T-helper 1 cell treated with Interleukin-12 subunit alpha and Interleukin-12 subunit beta and Interleukin-4 antibody, amounts not matched to agents 30 ng/mL and 1 ng/mL, for 36 hours (primary cell): ENCODE results near the gene STUM. TPM values are rescaled to one million over a fixed set of nuclear protein-coding genes. Genes with fewer than 3 reads are reported as not detected.
"Not testable (repeated sequence)": the region's sequence is repeated elsewhere in the genome, so short reads cannot be mapped to it uniquely, and the experiment has no call there.

ENCODE experiments used
- intact Hi-C: fragments of 100-400 bp; cut with micrococcal nuclease; formaldehyde crosslinking; loops from one replicate; pipeline ENCODE4 v1.15.1; 2024
- total RNA-seq: library from RNA; stranded (reverse); gene quantifications from 2 replicates; pipeline ENCODE4 v1.2.3, GENCODE V29; 2022

STUM gene
- total RNA-seq, 1 donor from 2014 or later, result not detected

GRCh38 chr1:226603022-226603857 lies 54.7 kb downstream of the STUM start:
- intact Hi-C loops, result no loop called here

- intact Hi-C loops, result no loop called here
Measured at GRCh38 chr1:226603858-226604559, 55.4 kb downstream of the STUM start.

DNA sequence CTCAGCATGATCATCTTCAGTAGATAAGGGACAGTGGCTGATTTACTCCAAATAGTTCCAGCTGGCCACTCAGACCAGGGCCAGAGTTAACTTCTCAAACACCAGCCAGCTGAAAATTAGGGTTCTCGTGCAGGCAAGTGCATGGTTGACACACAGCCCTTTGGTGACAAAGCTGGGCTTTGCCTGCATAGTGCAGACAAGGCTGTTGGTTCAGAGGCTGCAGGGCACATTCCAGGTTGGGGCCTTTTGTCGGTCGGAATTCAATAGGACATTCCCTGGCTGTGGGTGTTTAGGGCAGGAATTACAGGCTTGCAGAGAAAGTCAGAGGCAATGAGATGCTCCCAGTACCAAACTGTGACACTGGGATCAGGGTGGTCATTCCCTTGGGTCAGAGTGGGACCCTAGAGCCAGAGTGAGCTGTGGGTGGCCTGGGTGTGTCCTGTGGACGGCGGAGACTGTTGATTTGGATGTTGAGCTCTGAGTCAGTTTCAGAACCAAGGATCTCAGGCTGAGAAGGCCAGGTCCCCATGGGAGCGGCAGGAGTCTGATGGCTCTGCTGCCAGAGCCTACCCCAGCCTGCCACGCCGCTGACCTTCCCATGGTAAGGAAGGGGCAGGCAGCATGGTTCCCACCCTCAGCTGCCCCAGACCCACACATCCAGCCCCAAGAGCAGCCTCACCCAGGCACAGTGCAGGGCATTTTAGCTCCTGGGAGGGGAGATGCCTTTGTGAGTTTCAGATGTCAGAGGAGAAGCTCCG lies 56.2 kb downstream of the STUM start:
- intact Hi-C loops, result no loop called here

- intact Hi-C loops, result no loop called here
Measured at GRCh38 chr1:226605318-226605950, 56.9 kb downstream of the STUM start.

DNA sequence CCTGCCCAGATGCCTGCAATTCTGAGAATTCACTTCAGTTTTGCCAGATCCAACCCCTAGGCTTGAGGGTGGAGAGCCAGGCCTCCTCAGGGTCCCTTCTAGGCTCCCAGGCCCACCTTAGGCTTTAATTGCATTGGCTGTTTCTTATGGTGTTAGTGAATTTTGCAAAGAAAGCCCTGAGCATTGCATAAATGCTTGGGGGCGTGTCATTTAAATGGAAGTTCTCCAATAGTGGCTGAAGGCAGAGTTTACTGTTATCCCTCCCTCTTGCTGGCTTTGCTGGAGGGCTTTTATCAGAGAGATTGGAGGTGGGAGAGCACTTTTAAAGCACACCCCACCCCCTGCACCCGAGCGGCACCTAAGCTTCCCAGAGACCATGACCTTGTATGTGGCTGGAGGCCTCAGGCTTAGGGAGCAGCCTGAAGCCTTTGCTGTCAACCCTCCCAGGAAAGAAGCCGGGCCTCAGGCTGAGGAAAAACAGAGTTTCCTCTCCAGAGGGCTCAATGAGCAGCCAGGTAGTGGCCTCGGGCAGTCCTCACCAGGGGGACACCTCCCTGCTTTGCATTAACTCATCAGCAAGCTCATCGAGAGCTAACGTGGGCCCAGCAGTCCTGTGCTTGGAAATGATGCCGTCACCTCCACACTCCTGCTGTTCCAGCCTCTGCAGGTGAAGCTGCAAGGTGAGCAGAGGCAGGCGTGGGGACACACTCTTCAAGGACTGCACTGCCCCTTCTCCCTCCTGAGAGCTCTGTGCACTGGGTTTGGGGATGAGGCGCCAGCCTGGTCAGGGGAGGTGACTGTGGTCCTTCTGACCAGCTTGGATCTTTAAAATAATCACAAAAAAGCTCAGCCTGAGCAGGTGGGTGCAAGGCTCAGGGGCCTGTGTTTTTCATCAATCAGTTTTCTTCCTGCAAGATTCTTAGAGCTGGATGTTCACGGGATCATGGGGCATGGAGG lies 58.0 kb downstream of the STUM start:
- intact Hi-C loops, result no loop called here

- intact Hi-C loops, result no loop called here
Measured at GRCh38 chr1:226607268-226607660, 58.7 kb downstream of the STUM start.

DNA sequence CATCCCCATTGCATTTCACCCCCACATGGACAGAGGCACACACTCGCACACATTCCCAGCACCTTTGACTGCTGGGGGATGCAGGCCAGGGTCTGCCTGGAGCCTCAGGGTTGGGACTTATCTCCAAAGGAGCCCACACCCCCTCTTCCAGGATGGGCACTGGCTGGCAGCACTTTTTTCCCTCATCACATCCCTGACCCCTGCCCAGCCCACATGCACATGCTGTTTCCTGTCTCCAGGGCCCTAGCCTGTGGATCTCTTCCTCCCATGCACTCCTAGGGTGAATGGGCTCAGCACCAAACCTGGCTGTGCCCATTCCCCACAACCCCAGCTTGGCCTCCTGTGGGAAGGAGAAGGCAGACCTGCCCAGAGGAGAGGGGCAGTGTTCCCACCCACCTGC lies 59.3 kb downstream of the STUM start:
- intact Hi-C loops, result loop anchor here (1.0 kb wide), 3 partner anchors 8 to 483 kb away; no protein-coding TSS in a partner anchor

- intact Hi-C loops, result loop anchor here (1.0 kb wide), 3 partner anchors 7 to 484 kb away; no protein-coding TSS in a partner anchor
Measured at GRCh38 chr1:226608699-226609505, 60.3 kb downstream of the STUM start.

DNA sequence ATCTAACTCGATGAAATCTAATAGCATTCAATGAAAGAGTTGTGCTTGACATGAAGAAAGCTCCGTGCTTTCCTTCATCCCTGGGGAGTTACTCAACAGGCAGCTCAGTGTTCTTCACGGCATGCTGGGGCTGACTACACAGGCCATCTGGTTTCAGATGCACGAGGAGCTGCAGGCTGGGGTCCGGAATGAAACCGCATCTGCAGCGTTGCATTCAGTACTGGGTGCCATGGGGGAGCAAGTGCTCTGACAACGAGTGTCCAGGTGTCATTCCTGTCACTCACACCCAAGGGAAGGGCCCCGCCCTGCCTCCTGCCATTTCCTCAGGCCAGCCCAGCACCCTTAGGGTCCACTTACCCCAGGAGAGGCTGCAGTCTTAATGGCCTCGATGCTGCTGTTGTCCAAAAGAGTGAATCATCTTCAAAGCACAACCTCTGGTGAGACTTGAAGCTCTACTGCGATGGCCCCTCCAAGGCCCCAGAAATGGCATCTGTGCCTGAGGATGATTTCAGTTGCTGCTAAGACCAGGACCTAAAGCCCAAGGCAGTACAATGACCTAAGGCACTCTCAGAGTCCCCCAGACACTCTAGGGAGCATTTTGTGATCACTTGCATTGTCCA lies 61.4 kb downstream of the STUM start:
- intact Hi-C loops, result no loop called here

DNA sequence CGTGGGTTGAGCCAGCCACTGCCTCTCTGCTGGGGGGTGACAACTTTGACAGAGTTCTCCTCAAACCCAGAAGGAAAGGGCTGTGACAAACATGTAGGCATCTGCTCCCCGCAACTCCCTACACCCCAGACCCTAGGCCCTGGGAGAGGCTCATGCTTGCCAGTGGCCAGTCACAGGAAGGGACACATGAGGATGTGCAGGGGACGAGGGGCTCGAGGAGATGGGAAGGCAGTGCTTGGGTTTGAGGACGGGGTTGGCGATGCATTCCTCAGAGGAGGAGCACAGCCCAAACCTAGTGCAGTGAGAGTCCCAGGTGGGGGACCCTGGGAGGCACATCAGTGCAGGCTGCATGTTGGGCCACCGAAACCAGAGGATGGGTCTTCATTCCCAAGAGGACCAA lies 62.1 kb downstream of the STUM start:
- intact Hi-C loops, result no loop called here

DNA sequence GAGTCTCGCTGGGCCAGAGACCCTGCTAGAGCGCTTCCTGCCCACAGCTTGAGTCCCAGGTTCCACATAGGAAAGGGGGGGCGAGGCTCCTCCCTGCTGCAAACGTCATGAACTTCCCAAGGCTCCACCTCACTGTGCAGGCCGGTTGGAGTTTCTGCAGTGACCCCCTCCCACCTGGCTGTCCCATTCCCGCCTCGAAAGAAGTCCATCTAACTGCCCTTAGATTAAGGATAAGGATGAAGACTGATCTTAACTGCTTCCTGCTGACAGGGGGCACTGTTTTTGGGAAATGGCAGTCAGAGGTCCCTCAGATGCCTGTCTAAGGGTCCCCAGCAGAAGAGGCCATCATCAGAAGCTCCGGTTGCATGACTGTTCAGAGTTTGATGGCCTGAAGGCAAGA lies 62.7 kb downstream of the STUM start:
- intact Hi-C loops, result no loop called here

GRCh38 chr1:226611980-226612379 lies 63.4 kb downstream of the STUM start:
- intact Hi-C loops, result not testable (repeated sequence)

DNA sequence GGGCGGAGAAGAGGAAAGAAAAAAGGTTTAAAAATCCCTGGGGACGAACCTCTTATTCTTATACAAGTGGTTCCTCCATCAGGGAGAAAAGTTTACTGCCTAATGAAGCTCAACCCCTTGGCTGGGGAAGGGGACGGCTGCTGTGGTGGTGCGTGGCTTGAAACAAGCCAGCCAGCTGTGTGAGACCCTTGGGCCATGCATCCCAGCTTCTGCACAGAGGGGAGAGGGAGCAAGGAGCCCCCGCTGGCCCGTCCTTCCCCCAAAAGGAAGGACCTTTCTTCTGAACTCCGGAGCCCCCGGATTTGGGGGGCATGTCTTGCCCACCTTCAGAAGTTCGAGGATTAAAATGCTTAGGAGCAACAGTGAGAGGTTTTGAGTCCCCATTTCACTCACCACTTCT lies 67.3 kb downstream of the STUM start:
- intact Hi-C loops, result loop anchor here (1.0 kb wide), 1 partner anchor 8 kb away; no protein-coding TSS in a partner anchor

- intact Hi-C loops, result loop anchor here (1.0 kb wide), 1 partner anchor 8 kb away; no protein-coding TSS in a partner anchor
Measured at GRCh38 chr1:226616636-226617035, 68.1 kb downstream of the STUM start.

DNA sequence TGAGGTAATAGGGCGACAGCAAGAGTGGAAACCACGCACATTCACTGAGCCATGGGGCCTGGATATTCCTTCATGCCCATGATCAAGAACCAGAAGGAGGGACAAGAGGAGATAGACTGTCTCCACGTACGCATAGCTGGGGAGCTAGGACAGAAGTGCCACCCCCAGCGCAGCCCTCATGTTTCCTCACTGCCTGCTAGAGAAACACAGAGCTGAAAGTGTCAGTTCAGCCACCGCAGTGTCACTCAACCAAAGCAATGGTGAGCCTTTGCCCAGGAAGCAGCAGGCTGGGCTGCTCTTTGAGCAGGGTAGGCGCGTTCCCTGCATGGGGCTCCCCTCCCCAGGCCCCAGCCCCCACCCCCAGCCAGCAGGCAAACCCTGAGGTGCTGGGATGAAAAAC lies 68.5 kb downstream of the STUM start:
- intact Hi-C loops, result no loop called here

GRCh38 chr1:226617719-226618118 lies 69.2 kb downstream of the STUM start:
- intact Hi-C loops, result not testable (repeated sequence)

GRCh38 chr1:226618380-226618779 lies 69.8 kb downstream of the STUM start:
- intact Hi-C loops, result no loop called here

DNA sequence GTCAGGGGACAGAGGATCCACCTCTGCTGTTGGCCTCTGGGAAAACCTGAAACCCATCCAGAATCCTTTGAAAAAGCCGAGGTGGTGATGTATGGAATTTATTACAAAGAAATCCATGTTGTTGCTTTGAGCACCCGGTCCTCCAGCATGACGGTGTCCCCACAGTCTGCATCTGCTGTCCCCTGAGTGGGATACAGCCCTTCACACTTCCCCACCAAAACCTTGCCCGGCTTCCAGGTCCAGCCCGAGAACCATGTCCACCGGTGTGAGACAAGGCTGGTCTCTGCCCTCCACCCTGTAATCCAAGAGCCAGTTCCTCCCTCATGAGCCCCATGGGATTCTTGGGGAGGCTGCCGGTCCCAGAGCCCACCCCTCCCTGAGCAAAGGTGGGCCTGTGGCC lies 70.5 kb downstream of the STUM start:
- intact Hi-C loops, result no loop called here

DNA sequence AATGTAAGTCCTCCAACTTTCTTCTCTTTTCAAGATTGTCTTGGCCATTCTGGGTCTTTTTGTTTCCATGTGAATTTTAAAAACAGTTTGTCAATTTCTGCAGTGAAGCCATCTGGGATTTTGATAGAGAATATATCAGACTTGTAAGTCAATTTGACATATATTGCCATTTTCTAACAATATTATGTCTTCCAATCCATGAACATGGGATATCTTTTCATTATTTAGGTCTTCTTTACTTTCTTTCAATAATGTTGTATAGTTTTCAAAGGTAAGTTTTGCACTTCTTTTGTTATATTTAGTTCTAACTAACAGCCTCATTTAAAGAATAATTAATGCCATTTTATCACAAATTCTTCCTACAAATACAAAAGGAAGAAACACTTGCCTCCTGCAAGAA lies 73.4 kb downstream of the STUM start:
- intact Hi-C loops, result no loop called here
